Epithelial cell of proximal tubule (primary cell): ENCODE data around the gene ZNF462. TPM values are rescaled to one million over a fixed set of nuclear protein-coding genes. Genes with fewer than 3 reads are reported as not detected.

Experiments
- DNase-seq: peaks from one replicate; pipeline ENCODE4 v3.0.0-alpha.2; 2011; ENCODE audit warnings: low read depth
- H3K4me3 ChIP-seq: 2 replicates; pipeline ENCODE4 v1.5.1; 2011; ENCODE audit warnings: low read depth, mild to moderate bottlenecking, low read length
- CTCF ChIP-seq: conservative IDR thresholded peaks from 2 replicates; pipeline ENCODE4 v1.5.1; 2012; ENCODE audit warnings: low read depth, mild to moderate bottlenecking, low read length
- total RNA-seq: library from RNA; depleted of rRNA; stranded (reverse); fragments of >200 nt; gene quantifications from 2 replicates; pipeline ENCODE4 v1.2.3, GENCODE V29; 2015

Gene ZNF462
- total RNA-seq, 1 donor from 2014 or later: 22.1 TPM

- DNase-seq: no peak
- TF ChIP-seq CTCF: no peak
- H3K4me3 ChIP-seq: no peak overlapping the region
These were observed 9.7 kb downstream of the ZNF462 start for GRCh38 chr9:106872641-106873040.

- no peak for TF ChIP-seq CTCF
- DNase-seq: no peak
- no peak overlapping the region for H3K4me3 ChIP-seq
These were observed 11.1 kb downstream of the ZNF462 start for GRCh38 chr9:106874031-106874430.

GRCh38 chr9:106874652-106875051, 11.7 kb downstream of the ZNF462 start:
- no peak for DNase-seq
- TF ChIP-seq CTCF: no peak
- no peak overlapping the region for H3K4me3 ChIP-seq

GRCh38 chr9:106875529-106875928, 12.6 kb downstream of the ZNF462 start:
- no peak for TF ChIP-seq CTCF
- H3K4me3 ChIP-seq: no peak overlapping the region
- no peak for DNase-seq

- no peak for TF ChIP-seq CTCF
- H3K4me3 ChIP-seq: no peak overlapping the region
- DNase-seq: no peak
These were observed 14.4 kb downstream of the ZNF462 start for GRCh38 chr9:106877345-106877744.

- no peak for DNase-seq
- no peak overlapping the region for H3K4me3 ChIP-seq
- TF ChIP-seq CTCF: no peak
These were observed 15.3 kb downstream of the ZNF462 start for GRCh38 chr9:106878081-106878837.

- no peak for TF ChIP-seq CTCF
- H3K4me3 ChIP-seq: no peak overlapping the region
- DNase-seq: no peak
These were observed 16.0 kb downstream of the ZNF462 start for GRCh38 chr9:106878934-106879333.
